ENCODE measurements around the gene ASIC5.
"Not testable (repeated sequence)": the region's sequence is repeated elsewhere in the genome, so short reads cannot be mapped to it uniquely, and the experiment has no call there.

Gene ASIC5, protein sequence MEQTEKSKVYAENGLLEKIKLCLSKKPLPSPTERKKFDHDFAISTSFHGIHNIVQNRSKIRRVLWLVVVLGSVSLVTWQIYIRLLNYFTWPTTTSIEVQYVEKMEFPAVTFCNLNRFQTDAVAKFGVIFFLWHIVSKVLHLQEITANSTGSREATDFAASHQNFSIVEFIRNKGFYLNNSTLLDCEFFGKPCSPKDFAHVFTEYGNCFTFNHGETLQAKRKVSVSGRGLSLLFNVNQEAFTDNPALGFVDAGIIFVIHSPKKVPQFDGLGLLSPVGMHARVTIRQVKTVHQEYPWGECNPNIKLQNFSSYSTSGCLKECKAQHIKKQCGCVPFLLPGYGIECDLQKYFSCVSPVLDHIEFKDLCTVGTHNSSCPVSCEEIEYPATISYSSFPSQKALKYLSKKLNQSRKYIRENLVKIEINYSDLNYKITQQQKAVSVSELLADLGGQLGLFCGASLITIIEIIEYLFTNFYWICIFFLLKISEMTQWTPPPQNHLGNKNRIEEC

DNA sequence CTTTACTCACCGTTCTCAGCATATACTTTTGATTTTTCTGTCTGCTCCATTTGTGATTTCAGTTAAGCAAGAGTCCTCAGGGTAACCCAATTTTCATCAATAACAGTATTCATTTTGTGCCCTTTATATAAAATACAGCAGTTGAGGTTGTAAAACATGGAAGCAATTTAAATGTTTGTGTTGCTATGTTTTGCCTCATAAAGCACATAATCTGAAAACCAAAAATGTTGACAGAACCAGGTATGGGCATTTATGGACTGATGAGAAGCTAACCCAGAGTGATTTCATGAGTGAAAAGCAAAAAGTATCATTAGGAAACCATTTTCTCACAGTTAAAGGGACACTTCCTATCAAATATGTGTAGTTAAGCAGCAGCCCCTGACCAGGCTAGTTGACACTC, at the start of gene ASIC5:
Gene ASIC5 (minus strand): TSS at position 101 of the 400 bp plus-strand sequence. CDS start 51 bp downstream, at position 50.
- DNase-seq (ENCODE audit: low spot score): no peak

DNA sequence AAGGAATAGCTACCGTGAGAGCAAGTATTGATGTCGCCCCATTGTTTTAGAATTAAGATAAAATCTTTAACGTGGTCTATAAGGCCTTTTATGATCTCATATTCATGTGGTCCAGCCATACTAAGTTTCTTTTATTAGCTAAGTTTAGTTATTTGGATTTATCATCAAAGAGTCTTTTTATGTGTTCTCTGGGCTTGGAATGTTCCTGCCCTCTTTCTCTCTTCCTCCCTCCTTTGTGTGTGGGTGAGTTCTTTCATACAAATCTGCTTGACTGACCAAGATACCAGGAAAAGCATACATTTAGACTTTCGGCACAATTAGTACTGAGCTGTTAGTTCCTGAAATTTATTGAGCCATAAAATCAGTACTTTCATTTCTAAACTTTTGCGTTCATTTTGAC, 48.7 kb upstream of the ASIC5 start:
- no peak for DNase-seq (ENCODE audit: low spot score)

DNA sequence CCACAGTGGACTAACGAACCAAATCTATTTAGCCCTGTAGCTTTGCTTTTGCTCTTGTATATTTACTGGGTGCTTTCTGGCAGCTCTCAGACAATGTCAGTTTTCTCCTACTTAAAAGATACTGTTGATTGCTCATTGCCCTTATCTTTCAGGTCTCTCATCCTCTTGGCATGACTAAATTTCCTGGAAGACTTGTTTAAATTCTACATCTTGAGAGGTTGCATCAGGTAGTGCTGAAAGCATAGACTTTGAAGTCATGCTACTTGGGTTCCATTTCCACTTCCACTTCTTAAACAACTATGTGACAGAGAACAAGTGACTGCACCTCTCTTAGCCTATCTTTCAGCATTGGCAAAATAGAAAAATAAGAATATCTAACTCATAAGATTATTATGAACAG, 45.8 kb upstream of the ASIC5 start:
- no peak for DNase-seq (ENCODE audit: low spot score)

DNA sequence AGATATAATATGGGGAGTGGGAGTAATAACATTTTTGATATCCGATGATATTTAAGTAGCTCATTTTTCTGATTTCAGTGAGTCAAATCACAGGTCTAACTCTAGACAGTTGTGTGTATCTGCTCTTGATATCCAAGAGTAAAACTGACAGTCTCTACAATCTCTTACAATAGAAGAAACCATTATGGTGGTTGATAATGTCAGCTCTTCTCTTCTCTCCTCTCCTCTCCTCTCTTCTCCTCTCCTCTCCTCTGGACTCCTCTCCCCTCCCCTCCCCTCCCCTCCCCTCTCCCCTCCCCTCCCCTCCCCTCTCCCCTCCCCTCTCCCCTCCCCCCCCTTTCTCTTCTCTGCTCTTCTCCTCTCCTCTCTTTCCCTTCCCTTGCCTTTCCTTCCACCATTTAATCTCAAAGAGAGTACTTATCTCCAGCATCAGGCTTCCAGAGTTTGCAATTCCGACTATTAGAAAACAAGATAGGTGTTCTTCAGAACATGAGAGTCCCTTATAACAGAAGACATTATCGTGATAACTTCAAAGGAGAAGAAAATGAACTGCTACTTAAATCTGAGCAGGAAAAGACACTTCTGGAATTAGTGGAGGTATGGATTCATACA, 43.6 kb upstream of the ASIC5 start:
- DNase-seq (ENCODE audit: low spot score): no peak

DNA sequence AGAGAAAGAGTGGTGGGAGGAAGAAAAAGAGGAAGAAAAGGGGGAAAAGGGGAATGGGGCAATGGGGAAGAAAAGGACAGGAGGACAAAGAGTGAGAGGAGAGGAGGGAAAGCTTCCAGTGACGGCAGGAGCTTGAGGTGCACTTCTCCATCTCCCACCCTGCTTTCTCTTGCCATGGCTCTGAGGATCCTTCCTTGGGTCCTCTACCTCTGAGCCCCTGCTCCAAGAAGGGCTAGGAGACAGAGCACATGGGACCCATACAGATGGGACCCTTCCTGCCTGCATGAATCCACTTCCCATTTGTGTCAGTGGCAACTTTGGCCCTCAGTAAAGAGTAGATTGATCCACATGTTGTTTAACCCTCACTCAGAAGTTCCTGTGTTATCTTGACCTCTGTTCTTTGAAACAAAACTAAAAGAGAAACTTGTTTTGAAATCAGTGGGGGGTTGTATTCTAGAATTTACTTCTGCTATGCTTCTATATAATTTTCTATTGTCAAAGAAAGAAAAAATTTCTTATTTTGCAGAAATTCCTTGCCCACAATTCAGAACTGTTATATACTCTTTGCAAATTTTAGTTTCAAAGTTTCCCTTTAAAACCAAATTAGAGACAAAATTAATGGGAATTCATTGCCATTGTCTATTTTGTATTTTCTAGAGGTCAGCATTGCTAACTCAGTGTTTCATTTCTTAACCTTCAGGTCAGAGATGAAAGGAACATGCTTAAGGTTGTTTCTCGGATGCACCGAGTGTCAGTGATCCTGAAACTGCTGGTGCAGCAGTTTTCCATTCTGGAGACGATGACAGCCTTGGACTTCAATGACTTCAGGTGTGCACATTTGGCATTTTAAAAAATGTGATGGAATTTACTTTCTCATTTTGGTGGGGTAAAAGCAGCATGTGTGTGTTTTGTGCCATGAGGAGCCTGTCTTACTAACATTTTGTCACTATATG, 42.4 kb upstream of the ASIC5 start:
- no peak for DNase-seq (ENCODE audit: low spot score)

DNA sequence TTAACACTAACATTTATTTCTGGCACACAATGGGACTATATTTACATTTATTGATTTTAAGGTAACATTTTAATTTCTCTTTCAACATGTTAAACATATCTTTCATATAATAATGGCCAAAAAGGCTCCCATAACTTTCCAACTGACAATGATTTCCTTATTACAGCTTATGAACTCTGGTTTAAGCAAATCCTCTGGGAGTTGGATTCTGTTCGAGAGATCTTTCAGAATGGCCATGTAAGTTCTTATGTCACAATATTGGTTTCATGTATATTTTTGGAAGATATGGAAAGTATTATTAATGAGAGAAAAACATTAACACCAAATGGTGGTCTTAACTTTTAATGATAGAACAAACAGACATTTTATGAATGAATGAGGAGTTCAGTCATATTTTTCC, 41.5 kb upstream of the ASIC5 start:
- DNase-seq (ENCODE audit: low spot score): no peak

DNA sequence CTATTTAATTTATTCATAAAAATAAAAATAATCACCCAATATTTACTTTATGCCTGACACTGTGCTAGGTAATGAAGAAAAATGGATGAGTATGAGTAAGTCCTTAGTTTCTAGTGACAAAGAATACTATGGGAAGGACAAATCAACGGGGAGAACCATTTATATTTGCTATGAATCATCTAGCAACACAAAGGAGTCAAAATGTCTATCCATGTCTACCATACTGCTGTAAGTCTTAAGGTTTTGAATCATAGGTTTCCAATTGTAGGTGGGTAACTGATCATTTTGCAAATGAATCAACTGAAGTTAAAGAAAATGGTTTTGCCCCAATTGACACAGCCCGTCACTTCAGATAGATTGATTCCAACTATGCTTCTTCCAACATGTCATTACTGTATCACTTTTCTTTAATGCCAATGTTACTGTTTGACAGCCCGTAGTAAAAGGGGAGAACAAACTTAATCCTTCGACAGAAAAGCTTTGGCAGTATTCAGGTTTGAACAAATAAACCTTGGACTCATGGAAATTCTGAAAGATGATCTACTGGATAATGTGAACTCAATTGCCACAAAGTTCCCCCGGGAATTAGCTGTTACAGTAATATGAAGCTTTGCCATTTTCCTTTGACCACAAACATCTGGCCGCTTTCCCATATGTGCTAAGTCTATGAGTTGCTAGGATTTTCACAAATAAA, 40.6 kb upstream of the ASIC5 start:
- DNase-seq (ENCODE audit: low spot score): no peak

DNA sequence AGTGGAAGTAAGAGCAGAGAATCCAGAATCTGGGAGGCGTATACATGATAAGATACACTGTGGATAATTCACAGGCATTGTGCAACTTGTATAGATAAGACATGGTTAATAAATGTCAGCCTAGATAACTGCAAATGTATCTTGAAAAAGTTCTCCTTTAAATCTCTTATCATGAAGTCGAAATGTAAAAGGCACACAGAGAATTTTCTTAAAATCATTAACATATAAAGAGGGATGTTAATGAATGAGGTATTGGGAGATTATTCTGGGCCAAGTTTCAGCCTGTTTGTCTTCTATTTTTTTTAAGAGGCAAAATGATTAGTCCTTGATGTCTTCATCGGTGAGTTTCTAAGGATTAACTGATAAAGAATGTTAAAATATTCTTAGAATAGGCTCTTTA, 38.3 kb upstream of the ASIC5 start:
- no peak for DNase-seq (ENCODE audit: low spot score)

DNA sequence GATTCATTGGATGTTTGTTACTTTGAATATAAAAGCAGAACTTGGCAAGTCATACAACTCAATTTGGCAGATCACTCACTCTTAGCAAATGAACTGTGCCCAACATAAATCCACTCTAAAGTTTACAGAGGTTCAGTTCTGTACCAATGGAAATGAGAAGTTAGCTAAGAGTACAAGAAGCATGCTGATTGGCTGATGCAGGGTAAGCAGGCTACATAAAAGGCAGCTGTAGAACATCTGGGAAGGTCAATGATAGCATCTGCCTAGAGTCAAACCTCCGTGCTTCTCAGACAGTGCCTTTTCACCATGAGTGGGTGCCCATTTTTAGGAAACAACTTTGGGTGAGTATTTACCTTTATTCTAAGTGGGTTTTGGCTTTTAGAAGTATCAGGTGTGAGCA, 37.4 kb upstream of the ASIC5 start, which contains the start of gene TDO2:
Gene TDO2 (plus strand): TSS at position 244 of the 400 bp plus-strand sequence. CDS start 63 bp downstream, at position 307.
- DNase-seq (ENCODE audit: low spot score): no peak

DNA sequence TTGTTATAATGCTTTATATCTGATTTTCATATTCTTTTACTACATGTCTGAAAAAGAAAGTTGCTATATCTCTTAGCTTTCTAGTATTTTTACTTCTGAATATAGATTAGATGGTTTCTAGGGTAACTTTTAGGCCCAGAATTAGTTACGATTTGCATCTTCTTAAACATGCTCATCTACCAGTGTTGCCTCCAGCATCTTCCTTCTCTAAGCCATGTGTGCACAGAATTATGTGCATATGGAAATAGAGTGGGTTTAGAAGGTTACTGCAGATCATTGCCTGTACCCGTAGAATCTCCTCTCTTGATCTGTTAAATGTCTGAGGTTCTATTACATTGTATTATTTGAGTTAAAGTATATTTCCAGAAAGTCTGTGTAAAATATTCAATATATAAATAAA, 34.9 kb upstream of the ASIC5 start:
- DNase-seq (ENCODE audit: low spot score): no peak

DNA sequence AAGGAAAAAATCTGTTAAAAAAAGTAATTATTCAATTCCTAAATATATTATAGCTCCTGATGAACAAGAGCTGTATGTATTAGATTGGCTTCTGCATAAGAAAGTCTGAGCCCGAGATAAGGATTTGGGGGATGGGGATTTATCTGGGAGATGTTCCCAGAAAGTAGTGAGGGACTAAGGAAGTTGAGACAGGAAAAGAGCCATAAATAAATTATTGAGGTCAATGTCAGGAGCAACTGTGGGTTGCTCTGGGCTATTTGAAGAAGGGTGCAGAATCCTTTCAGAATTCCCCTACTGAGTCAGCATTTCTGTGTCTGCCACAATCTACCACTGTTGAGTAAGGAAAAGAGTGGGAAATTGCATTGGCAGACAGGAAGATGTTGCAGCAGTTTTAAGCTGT, 34.3 kb upstream of the ASIC5 start:
- DNase-seq (ENCODE audit: low spot score): no peak

DNA sequence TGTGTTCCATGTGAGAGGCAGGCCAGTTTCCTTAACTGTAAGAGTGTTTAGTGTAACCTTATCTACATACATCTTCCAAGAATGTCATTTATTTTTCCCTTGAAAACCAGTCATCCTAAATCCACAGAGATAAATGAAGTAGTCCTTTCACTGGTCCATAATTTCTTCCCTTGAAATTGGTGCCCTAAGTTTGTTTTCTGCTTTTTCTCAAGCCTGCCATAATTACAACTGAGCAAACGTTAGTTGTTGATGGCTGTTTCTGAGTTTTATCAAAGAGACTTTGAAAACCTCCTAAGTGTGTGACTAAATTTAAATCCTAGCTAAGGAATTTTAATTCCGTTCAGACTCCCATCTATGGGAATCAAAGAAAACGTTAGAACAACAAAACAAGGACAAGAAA, 33.8 kb upstream of the ASIC5 start:
- DNase-seq (ENCODE audit: low spot score): no peak

DNA sequence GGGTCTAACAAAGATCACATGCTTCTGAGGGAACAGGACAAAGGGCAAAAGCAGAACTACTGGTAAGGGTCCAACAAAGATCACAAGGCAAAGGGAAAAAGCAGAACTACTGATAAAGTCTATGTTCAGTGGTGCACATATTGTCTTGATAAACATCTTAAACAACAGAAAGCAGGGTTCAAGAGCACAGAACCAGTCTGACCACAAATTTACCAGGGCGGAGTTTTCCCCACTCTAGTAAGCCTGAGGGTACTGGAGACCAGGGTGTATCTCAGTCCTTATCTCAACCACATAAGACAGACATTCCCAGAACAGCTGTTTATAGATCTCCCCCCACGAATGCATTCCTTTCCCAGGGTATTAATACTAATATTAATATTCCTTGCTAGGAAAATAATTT, 32.3 kb upstream of the ASIC5 start:
- not testable (repeated sequence) for DNase-seq (ENCODE audit: low spot score)

DNA sequence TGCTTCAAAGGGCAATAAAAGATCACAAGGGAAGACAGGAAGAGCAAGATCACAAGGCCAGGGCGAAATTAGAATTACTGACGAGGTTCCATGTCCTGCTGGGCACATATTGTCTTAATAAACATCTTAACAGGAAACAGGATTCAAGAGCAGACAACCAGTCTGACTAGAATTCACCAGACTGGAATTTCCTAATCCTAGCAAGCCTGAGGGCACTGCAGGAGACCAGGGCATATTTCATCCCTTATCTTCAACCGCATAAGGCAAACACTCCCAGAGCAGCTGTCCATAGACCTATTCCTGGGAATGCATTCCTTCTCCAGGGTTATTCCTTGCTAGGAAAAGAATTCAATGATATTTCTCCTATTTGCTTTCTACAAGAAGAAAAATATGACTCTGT, 25.0 kb upstream of the ASIC5 start:
- DNase-seq (ENCODE audit: low spot score): no peak

DNA sequence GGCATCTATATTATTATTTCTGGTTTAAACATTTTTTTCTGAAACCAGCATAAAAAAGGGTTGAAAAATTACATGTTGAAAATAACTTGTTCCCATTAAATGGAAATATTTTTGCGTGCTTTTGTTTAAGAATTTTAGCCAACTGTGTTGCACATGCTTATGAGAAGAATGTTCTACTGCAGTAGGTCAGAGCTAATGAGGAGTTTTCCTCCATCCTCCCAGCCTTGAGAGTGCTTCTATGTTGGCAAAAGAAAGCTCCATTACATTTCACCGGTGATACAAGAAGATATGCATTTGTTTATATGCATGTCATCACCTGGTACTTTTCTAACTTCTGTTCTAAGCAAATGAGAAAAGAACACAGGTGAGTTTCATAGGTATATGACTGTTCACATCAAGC, 23.9 kb upstream of the ASIC5 start:
- no peak for DNase-seq (ENCODE audit: low spot score)

DNA sequence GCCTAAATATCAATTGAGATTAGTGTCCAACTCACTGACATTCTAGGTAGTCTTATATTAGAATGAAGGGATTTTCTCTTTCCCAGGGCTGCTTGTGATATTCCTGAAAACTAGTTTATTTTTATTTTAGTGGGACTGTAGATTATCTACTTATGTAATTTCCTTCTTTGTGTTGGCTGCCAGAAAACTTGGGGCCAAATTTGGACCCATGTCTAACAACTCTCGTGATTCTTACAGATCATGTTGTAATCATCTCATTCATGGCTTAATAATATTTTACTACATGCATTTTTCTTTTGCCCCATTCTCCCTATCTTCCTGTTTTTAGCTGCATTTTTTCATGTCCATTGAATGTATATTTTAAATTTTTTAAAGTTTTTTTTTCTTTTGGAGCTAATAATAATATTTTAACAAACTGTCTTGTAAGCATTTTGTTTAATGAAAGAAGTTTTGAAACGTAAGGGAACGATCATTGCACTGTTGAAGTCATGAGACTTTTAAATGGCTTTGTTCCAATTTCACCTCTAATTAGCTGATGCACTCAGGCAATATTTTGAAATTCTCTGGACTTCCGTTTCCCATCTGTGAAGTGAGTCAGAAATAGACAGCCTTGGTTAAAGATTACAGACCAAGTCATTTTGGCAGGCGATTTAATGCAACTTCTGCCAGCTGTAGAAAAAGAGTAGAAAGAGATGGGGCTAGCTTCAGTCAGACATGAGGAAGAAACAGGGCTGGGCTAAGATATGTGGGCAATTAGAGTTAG, 23.1 kb upstream of the ASIC5 start:
- no peak for DNase-seq (ENCODE audit: low spot score)

DNA sequence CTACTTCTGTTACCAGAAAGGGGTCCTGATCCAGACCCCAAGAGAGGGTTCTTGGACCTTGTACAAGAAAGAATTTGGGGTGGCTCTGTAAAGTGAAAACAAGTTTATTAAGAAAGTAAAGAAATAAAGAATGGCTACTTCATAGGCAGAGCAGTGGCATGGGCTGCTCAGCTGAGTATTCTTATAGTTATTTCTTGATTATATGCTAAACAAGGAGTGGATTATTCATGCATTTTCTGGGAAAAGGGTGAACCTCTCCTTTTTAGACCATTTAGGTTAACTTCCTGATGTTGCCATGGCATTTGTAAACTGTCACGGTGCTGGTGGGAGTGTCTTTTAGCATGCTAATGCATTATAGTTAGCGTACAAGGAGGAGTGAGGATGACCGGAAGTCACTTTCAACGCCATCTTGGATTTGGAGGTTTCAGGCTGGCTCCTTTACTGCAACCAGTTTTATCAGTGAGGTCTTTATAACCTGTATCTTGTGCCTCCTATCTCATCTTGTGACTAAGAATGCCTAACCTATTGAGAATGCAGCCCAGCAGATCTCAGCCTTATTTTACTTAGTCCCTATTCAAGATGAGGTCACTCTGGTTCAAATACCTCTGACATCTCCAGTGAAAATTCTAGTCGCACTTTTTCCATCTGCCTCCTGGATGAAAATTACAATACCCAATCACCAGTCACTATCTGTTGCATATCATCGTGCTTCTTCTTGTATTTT, 21.9 kb upstream of the ASIC5 start:
- DNase-seq (ENCODE audit: low spot score): no peak

DNA sequence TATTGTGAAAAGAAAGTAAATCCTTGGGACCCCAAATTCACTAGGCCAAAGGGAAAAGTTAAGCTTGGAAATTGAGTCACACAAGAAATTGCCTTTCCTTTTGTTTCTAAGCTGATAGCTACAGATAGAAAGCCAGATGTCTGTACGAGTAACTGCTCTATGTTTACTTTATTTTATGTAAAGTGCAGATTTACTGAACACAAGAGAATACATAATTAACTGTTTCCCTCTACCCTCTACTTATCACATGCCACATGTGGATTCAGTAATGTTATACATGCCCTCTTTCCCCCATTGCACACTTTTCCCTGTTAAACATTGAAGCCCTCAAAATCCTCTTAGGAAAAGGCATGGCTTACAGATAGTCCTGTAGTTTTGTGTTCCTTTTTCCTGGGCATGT, 21.0 kb upstream of the ASIC5 start:
- DNase-seq (ENCODE audit: low spot score): no peak

DNA sequence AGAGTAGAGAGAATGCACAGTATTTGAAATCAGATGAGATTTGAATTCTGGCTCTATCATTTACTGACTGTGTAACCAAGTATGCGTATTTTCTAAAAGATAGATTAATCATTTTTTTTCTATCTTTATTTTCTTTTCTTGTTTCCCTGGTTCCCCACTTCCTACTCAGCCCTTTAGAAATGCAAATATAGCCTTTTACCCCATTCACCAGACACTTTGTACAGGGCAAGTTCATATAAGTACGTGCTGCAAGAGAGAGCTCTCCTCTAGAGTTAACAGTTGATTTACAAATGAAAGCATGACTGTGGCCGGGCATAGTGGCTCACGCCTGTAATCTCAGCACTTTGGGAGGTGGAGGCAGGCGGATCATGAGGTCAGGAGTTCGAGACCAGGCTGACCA, 19.6 kb upstream of the ASIC5 start:
- no peak for DNase-seq (ENCODE audit: low spot score)

DNA sequence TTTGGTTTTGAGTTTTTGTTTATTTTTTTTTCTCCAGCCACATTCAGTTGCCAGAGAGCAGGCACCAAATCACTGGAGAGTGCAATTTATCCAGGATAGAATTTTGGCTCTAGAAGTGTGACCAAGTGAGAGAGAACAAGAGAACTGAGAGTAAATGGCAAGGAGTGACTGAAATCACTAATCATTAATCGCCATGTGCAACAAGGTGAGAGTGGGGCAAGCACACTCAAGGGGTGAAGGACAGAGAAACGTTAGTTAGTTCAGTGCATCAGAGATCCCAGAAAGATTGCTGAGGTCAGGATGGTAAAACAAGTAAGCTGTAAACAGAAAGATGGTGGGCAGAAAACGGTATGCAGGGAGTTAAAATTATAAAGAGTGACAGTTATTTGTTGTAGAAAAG, 17.8 kb upstream of the ASIC5 start:
- DNase-seq (ENCODE audit: low spot score): no peak

All from NAMALWA (cell line).